ENCODE measurements around the gene MRPL28.
"Not testable (repeated sequence)": the region's sequence is repeated elsewhere in the genome, so short reads cannot be mapped to it uniquely, and the experiment has no call there.

The MRPL28 gene

GRCh38 chr16:359067-359763 lies 11.1 kb downstream of the MRPL28 start:
- DNase-seq = no peak

- no peak for DNase-seq
Measured at GRCh38 chr16:356741-357140, 13.6 kb downstream of the MRPL28 start.

GRCh38 chr16:354971-355461 lies 15.3 kb downstream of the MRPL28 start:
- peak in 2 of 5 experiments; percentile 31 to 79 for DNase-seq

GRCh38 chr16:354291-354881 lies 16.0 kb downstream of the MRPL28 start:
- DNase-seq = no peak

- no peak for DNase-seq
Measured at GRCh38 chr16:353404-354290, 16.7 kb downstream of the MRPL28 start.

GRCh38 chr16:352547-353403 lies 17.6 kb downstream of the MRPL28 start, which contains the start of gene AXIN1:
Gene AXIN1 (minus strand): TSS chr16:352723. CDS start chr16:347025, 5,698 bp downstream.
- peak; percentile 95 to 100 (median 100) for DNase-seq

- DNase-seq = peak in 3 of 5 experiments; percentile 14 to 43 (median 37)
Measured at GRCh38 chr16:351804-352520, 18.4 kb downstream of the MRPL28 start.

GRCh38 chr16:350203-350602 lies 20.1 kb downstream of the MRPL28 start:
- DNase-seq = no peak

- no peak for DNase-seq
Measured at GRCh38 chr16:349211-349610, 21.1 kb downstream of the MRPL28 start.

GRCh38 chr16:348495-348894 lies 21.8 kb downstream of the MRPL28 start:
- not testable (repeated sequence) for DNase-seq

- no peak for DNase-seq
Measured at GRCh38 chr16:347203-347602, 23.1 kb downstream of the MRPL28 start.

- DNase-seq = no peak
Measured at GRCh38 chr16:346587-346986, 23.8 kb downstream of the MRPL28 start.

GRCh38 chr16:345772-346171 lies 24.6 kb downstream of the MRPL28 start:
- DNase-seq = no peak

GRCh38 chr16:342455-343213 lies 27.7 kb downstream of the MRPL28 start:
- DNase-seq = no peak

- DNase-seq = not testable (repeated sequence)
Measured at GRCh38 chr16:341974-342336, 28.4 kb downstream of the MRPL28 start.

GRCh38 chr16:341095-341973 lies 29.0 kb downstream of the MRPL28 start:
- not testable (repeated sequence) for DNase-seq

GRCh38 chr16:340370-341091 lies 29.8 kb downstream of the MRPL28 start:
- DNase-seq = no peak

- DNase-seq = no peak
Measured at GRCh38 chr16:339680-340079, 30.7 kb downstream of the MRPL28 start.

- DNase-seq = no peak
Measured at GRCh38 chr16:337975-338575, 32.3 kb downstream of the MRPL28 start.

Measured in T-helper 2 cell (primary cell).